Eye (tissue), 1 donor: ENCODE results near the gene PYGO1.

ENCODE experiments used
- DNase-seq: peaks from one replicate; pipeline ENCODE4 v3.0.0-alpha.2; 2015

PYGO1 gene

GRCh38 chr15:55564347-55565145 lies 23.6 kb downstream of the PYGO1 start:
- DNase-seq: no peak

GRCh38 chr15:55562601-55563000 lies 25.5 kb downstream of the PYGO1 start:
- DNase-seq: no peak

GRCh38 chr15:55555089-55555488 lies 33.1 kb downstream of the PYGO1 start:
- DNase-seq: peak; percentile 34

- DNase-seq: peak; percentile 63
Observed at GRCh38 chr15:55552926-55553325, 35.2 kb downstream of the PYGO1 start.

- DNase-seq: no peak
Observed at GRCh38 chr15:55552451-55552850, 35.7 kb downstream of the PYGO1 start.

GRCh38 chr15:55549305-55549704 lies 38.8 kb downstream of the PYGO1 start:
- DNase-seq: no peak

- DNase-seq: no peak
Observed at GRCh38 chr15:55546718-55547117, 41.4 kb downstream of the PYGO1 start.

GRCh38 chr15:55535436-55535835 lies 52.7 kb downstream of the PYGO1 start:
- no peak for DNase-seq

GRCh38 chr15:55532944-55533343 lies 55.2 kb downstream of the PYGO1 start:
- no peak for DNase-seq

- no peak for DNase-seq
Observed at GRCh38 chr15:55530861-55531313, 57.3 kb downstream of the PYGO1 start.

GRCh38 chr15:55528812-55529211 lies 59.3 kb downstream of the PYGO1 start:
- DNase-seq: no peak

GRCh38 chr15:55527150-55527549 lies 61.0 kb downstream of the PYGO1 start:
- DNase-seq: no peak

GRCh38 chr15:55526559-55527036 lies 61.5 kb downstream of the PYGO1 start:
- peak; percentile 31 for DNase-seq

- DNase-seq: no peak
Observed at GRCh38 chr15:55522742-55523450, 65.2 kb downstream of the PYGO1 start.

- DNase-seq: no peak
Observed at GRCh38 chr15:55518641-55519040, 69.5 kb downstream of the PYGO1 start.

GRCh38 chr15:55518009-55518408 lies 70.1 kb downstream of the PYGO1 start:
- no peak for DNase-seq

- no peak for DNase-seq
Observed at GRCh38 chr15:55515991-55516776, 72.0 kb downstream of the PYGO1 start.

GRCh38 chr15:55515491-55515890 lies 72.7 kb downstream of the PYGO1 start:
- DNase-seq: no peak

GRCh38 chr15:55514414-55514850 lies 73.7 kb downstream of the PYGO1 start:
- DNase-seq: no peak

- DNase-seq: peak; percentile 20
Observed at GRCh38 chr15:55513621-55514413, 74.3 kb downstream of the PYGO1 start.

GRCh38 chr15:55513152-55513551 lies 75.0 kb downstream of the PYGO1 start:
- DNase-seq: no peak

GRCh38 chr15:55507567-55507966 lies 80.6 kb downstream of the PYGO1 start:
- DNase-seq: no peak
